WTC11 (cell line): ENCODE measurements around the gene RCAN1.

Experiments
- CTCF ChIP-seq: fragments of 200-600 bp; IDR thresholded peaks from 2 replicates; pipeline ENCODE4 v1.8.0; 2022; ENCODE audit warnings: antibody characterized with exemption
- ELF4 ChIP-seq: sonication (generic); formaldehyde crosslinking; IDR thresholded peaks from 2 replicates; pipeline ENCODE4 v1.8.1; 2022; ENCODE audit warnings: low read depth, mild to moderate bottlenecking, moderate library complexity, missing genetic modification reagents
- MLX ChIP-seq: sonication (generic); formaldehyde crosslinking; IDR thresholded peaks from 2 replicates; pipeline ENCODE4 v1.8.1; 2023; ENCODE audit warnings: mild to moderate bottlenecking, missing genetic modification reagents, moderate library complexity
- NFYB ChIP-seq: sonication (generic); formaldehyde crosslinking; conservative IDR thresholded peaks from 2 replicates; pipeline ENCODE4 v1.8.0; 2022; ENCODE audit warnings: low read depth, missing genetic modification reagents
- NR2C2 ChIP-seq: sonication (generic); formaldehyde crosslinking; IDR thresholded peaks from 2 replicates; pipeline ENCODE4 v1.8.0; 2022; ENCODE audit warnings: mild to moderate bottlenecking, missing genetic modification reagents
- ZMAT4 ChIP-seq: fragments of 250-450 bp; sonication (Bioruptor Pico); IDR thresholded peaks from 2 replicates; pipeline ENCODE4 v1.9.0; 2021; ENCODE audit warnings: mild to moderate bottlenecking
- ZNF121 ChIP-seq: sonication (generic); formaldehyde crosslinking; IDR thresholded peaks from 2 replicates; pipeline ENCODE4 v1.8.0; 2023; ENCODE audit warnings: missing genetic modification reagents
- ZNF232 ChIP-seq: sonication (generic); formaldehyde crosslinking; IDR thresholded peaks from 2 replicates; pipeline ENCODE4 v1.8.0; 2022; ENCODE audit warnings: mild to moderate bottlenecking, missing genetic modification reagents
- ZNF416 ChIP-seq: fragments of 250-450 bp; sonication (Bioruptor Pico); IDR thresholded peaks from 2 replicates; pipeline ENCODE4 v1.9.0; 2021; ENCODE audit warnings: mild to moderate bottlenecking, inconsistent platforms

- TF ChIP-seq CTCF (peak; percentile 55; the same call in 1 of the 2 replicates), ZMAT4 (CRISPR knock-in tag) (no peak), NR2C2 (no peak), NFYB (no peak), ELF4 (CRISPR knock-in tag) (no peak), ZNF232 (CRISPR knock-in tag) (no peak), ZNF416 (CRISPR knock-in tag) (no peak), MLX (CRISPR knock-in tag) (no peak), ZNF121 (CRISPR knock-in tag) (no peak)
These were observed 15.7 kb upstream of the RCAN1 start for GRCh38 chr21:34630536-34631143.
